HEK293 (cell line): Measurements from ENCODE around the gene DENND11.

Experiments
- CTCF ChIA-PET: fragments of 350-600 bp; formaldehyde crosslinking; extraction: SDS; loops from one replicate; lab custom pipeline; 2021; ENCODE audit warnings: antibody characterized with exemption; lab: Yijun Ruan, JAX
- POLR2A ChIA-PET: fragments of 300-600 bp; formaldehyde crosslinking; extraction: SDS; loops from one replicate; lab custom pipeline; 2020; ENCODE audit warnings: antibody characterized with exemption, inconsistent platforms; lab: Yijun Ruan, JAX
- H3K27ac ChIP-seq: fragments of 200-500 bp; sonication (Bioruptor generic); 2 replicates; pipeline ENCODE4 v1.5.1; 2014; ENCODE audit warnings: low read depth, low read length, control low read depth, inconsistent platforms; ENCODE audit errors: extremely low read depth
- H3K36me3 ChIP-seq, 2 experiments: fragments of 200-500 bp in 1 of 2; sonication (Bioruptor generic) in 1 of 2; 1 replicate in 1 of 2; 2 replicates in 1 of 2; pipeline ENCODE4 v1.5.1; 2014 to 2017; ENCODE audit warnings: inconsistent platforms in 2 of 2, low read length in 2 of 2; ENCODE audit not compliant: control insufficient read depth in 2 of 2, insufficient read depth in 1 of 2
- H3K4me1 ChIP-seq: fragments of 200-500 bp; sonication (Bioruptor generic); 2 replicates; pipeline ENCODE4 v1.5.1; 2014; ENCODE audit warnings: mild to moderate bottlenecking, low read length, inconsistent platforms; ENCODE audit not compliant: control insufficient read depth, insufficient read depth
- H3K4me3 ChIP-seq: 2 replicates; pipeline ENCODE4 v1.5.1; 2011; ENCODE audit warnings: low read depth, mild to moderate bottlenecking, control low read depth, low read length, moderate library complexity
- H3K9me3 ChIP-seq: fragments of 200-500 bp; sonication (Bioruptor generic); 2 replicates; pipeline ENCODE4 v1.5.1; 2014; ENCODE audit warnings: low read depth, low read length, inconsistent platforms; ENCODE audit not compliant: control insufficient read depth, insufficient read depth
- HOXA7 ChIP-seq: sonication (generic); formaldehyde crosslinking; IDR thresholded peaks from 2 replicates; pipeline ENCODE4 v1.8.1; 2022; ENCODE audit warnings: missing genetic modification reagents, borderline replicate concordance
- SALL2 ChIP-seq: fragments of 450-650 bp; formaldehyde crosslinking; IDR thresholded peaks from 2 replicates; pipeline ENCODE4 v1.5.0; 2017; ENCODE audit warnings: missing biosample characterization, mild to moderate bottlenecking, missing genetic modification characterization, borderline replicate concordance
- ZBTB8A ChIP-seq: fragments of 450-650 bp; formaldehyde crosslinking; IDR thresholded peaks from 2 replicates; pipeline ENCODE4 v1.5.1; 2016; ENCODE audit warnings: missing biosample characterization, missing genetic modification characterization
- ZNF132 ChIP-seq: fragments of 450-650 bp; formaldehyde crosslinking; IDR thresholded peaks from 2 replicates; pipeline ENCODE4 v1.5.1; 2017; ENCODE audit warnings: missing biosample characterization, missing genetic modification characterization, borderline replicate concordance
- ZNF146 ChIP-seq: fragments of 450-650 bp; formaldehyde crosslinking; IDR thresholded peaks from 2 replicates; pipeline ENCODE4 v1.5.1; 2016; ENCODE audit warnings: missing biosample characterization, missing genetic modification characterization
- ZNF175 ChIP-seq: fragments of 450-650 bp; formaldehyde crosslinking; IDR thresholded peaks from 2 replicates; pipeline ENCODE4 v1.5.1; 2016; ENCODE audit warnings: missing biosample characterization, missing genetic modification characterization
- ZNF292 ChIP-seq: fragments of 450-650 bp; formaldehyde crosslinking; IDR thresholded peaks from 2 replicates; pipeline ENCODE4 v1.5.1; 2016; ENCODE audit warnings: low read depth, missing biosample characterization, missing genetic modification characterization, borderline replicate concordance
- ZNF324 ChIP-seq: fragments of 450-650 bp; formaldehyde crosslinking; IDR thresholded peaks from 2 replicates; pipeline ENCODE4 v1.5.1; 2016; ENCODE audit warnings: missing biosample characterization, missing genetic modification characterization
- ZNF548 ChIP-seq: fragments of 450-650 bp; formaldehyde crosslinking; IDR thresholded peaks from 2 replicates; pipeline ENCODE4 v1.5.1; 2016; ENCODE audit warnings: missing biosample characterization, missing genetic modification characterization
- ZNF585B ChIP-seq: fragments of 450-650 bp; formaldehyde crosslinking; IDR thresholded peaks from 2 replicates; pipeline ENCODE4 v1.5.1; 2016; ENCODE audit warnings: missing biosample characterization, missing genetic modification characterization
- ZNF76 ChIP-seq: fragments of 450-650 bp; formaldehyde crosslinking; IDR thresholded peaks from 2 replicates; pipeline ENCODE4; 2016; ENCODE audit warnings: low read depth, missing biosample characterization, missing genetic modification characterization, borderline replicate concordance
- ZNF792 ChIP-seq: fragments of 450-650 bp; formaldehyde crosslinking; IDR thresholded peaks from 2 replicates; pipeline ENCODE4 v1.5.1; 2016; ENCODE audit warnings: missing biosample characterization, missing genetic modification characterization
- TF ChIP-seq, protein P1 (sequence below): fragments of 450-650 bp; formaldehyde crosslinking; IDR thresholded peaks from 2 replicates; pipeline ENCODE4 v1.5.1; 2017; ENCODE audit warnings: missing biosample characterization, missing genetic modification characterization
- TF ChIP-seq, protein P2 (sequence below): fragments of 450-650 bp; formaldehyde crosslinking; IDR thresholded peaks from 2 replicates; pipeline ENCODE4 v1.5.1; 2016; ENCODE audit warnings: missing biosample characterization, missing genetic modification characterization, low read depth
- TF ChIP-seq, protein P3 (sequence below): fragments of 450-650 bp; formaldehyde crosslinking; IDR thresholded peaks from 2 replicates; pipeline ENCODE4 v1.5.0; 2017; ENCODE audit warnings: missing biosample characterization, missing genetic modification characterization, borderline replicate concordance

DENND11 gene

DNA sequence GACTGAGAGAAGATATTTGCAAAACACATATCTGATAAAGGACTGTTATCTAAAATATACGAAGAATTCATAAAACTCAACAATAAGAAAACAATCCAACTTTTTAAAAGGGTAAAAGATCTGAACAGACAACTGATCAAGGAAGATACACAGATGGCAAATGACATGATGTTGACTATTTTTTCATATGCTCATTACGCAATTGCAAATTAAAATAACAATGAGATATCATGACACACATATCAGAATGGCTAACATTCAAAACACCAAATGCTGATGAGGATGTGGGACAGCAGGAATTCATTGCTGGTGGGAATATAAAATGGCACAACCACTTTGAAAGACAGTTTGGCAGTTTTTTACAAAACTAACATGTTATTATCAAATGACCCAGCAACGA, 8.9 kb downstream of the DENND11 start:
- H3K9me3 ChIP-seq = no peaks in the 10 kb centered on the region
- no peak overlapping the region for H3K4me3 ChIP-seq
- H3K36me3 ChIP-seq = no peaks in the 10 kb centered on the region
- ChIA-PET CTCF (interaction anchor here (0.6 kb wide), 1 partner anchor 40 kb away, joined by 4 read pairs; no protein-coding TSS in a partner anchor), POLR2A (no interaction called here)
- no peak overlapping the region for H3K27ac ChIP-seq
- peaks cover 8% of the 10 kb centered on the region for H3K4me1 ChIP-seq
- TF ChIP-seq, protein P1, sequence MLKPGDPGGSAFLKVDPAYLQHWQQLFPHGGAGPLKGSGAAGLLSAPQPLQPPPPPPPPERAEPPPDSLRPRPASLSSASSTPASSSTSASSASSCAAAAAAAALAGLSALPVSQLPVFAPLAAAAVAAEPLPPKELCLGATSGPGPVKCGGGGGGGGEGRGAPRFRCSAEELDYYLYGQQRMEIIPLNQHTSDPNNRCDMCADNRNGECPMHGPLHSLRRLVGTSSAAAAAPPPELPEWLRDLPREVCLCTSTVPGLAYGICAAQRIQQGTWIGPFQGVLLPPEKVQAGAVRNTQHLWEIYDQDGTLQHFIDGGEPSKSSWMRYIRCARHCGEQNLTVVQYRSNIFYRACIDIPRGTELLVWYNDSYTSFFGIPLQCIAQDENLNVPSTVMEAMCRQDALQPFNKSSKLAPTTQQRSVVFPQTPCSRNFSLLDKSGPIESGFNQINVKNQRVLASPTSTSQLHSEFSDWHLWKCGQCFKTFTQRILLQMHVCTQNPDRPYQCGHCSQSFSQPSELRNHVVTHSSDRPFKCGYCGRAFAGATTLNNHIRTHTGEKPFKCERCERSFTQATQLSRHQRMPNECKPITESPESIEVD (tag by site-specific recombination) = no peak
- no peak for TF ChIP-seq ZNF548 (tag by site-specific recombination)

DNA sequence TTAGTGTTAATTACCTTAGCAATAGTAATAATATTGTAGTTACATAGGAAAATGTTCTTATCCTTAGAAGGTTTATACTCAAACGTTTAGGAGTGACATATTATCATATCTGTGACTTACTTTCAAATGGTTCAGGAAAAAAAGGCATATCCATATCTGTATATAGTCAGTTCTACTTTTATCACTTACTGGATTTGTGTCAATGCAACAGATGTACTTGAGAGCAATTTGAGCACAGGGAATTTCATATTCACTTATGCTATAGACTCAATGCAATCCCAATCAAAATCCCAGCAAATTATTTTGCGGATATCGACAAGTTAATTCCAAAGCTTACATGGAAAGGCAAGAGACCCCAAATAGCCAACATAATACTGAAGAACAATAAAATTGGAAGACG, 10.0 kb downstream of the DENND11 start:
- Histone ChIP-seq H3K36me3 (no peaks in the 10 kb centered on the region), H3K4me3 (no peak overlapping the region), H3K4me1 (peaks cover 3% of the 10 kb centered on the region; the same call in 1 of the 2 replicates), H3K27ac (no peak overlapping the region), H3K9me3 (no peaks in the 10 kb centered on the region)
- ChIA-PET POLR2A (no interaction called here), CTCF (no interaction called here)
- TF ChIP-seq, protein P2, sequence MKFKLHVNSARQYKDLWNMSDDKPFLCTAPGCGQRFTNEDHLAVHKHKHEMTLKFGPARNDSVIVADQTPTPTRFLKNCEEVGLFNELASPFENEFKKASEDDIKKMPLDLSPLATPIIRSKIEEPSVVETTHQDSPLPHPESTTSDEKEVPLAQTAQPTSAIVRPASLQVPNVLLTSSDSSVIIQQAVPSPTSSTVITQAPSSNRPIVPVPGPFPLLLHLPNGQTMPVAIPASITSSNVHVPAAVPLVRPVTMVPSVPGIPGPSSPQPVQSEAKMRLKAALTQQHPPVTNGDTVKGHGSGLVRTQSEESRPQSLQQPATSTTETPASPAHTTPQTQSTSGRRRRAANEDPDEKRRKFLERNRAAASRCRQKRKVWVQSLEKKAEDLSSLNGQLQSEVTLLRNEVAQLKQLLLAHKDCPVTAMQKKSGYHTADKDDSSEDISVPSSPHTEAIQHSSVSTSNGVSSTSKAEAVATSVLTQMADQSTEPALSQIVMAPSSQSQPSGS = no peak
- TF ChIP-seq ZNF146 = no peak
- TF ChIP-seq ZBTB8A (tag by site-specific recombination) = no peak
- no peak for TF ChIP-seq HOXA7 (CRISPR knock-in tag)

DNA sequence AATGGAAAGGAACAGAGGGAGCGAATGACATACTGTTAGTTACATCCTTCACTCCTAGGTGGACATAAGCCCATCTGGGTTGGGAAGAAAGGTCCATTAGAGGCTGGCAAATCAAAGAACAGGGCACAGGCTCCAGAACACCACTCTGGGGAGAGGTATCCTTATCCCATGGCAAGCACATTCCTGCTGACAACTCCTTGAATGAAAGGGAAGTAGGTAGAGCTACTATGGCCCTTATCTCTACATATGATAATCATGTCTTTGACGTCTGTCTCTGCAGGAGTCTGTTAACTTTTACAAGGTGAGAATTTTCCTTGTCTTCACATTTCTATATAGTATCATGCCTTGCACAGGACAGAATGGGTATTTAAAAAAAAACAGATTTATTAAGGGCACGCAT, 10.4 kb downstream of the DENND11 start:
- peaks cover 4% of the 10 kb centered on the region; the same call in 1 of the 2 replicates for H3K4me1 ChIP-seq
- H3K27ac ChIP-seq = no peak overlapping the region
- H3K4me3 ChIP-seq = no peak overlapping the region
- ChIA-PET CTCF (interaction anchor here (0.5 kb wide), 1 partner anchor 158 kb away, joined by 3 read pairs; no protein-coding TSS in a partner anchor), POLR2A (no interaction called here)
- H3K9me3 ChIP-seq = no peaks in the 10 kb centered on the region
- TF ChIP-seq ZNF792 (no peak), ZNF292 (tag by site-specific recombination) (no peak), ZNF132 (tag by site-specific recombination) (no peak), ZNF324 (tag by site-specific recombination) (no peak), ZNF175 (tag by site-specific recombination) (no peak), ZNF585B (tag by site-specific recombination) (no peak), SALL2 (tag by site-specific recombination) (no peak), ZNF76 (tag by site-specific recombination) (no peak)
- TF ChIP-seq, protein P3, sequence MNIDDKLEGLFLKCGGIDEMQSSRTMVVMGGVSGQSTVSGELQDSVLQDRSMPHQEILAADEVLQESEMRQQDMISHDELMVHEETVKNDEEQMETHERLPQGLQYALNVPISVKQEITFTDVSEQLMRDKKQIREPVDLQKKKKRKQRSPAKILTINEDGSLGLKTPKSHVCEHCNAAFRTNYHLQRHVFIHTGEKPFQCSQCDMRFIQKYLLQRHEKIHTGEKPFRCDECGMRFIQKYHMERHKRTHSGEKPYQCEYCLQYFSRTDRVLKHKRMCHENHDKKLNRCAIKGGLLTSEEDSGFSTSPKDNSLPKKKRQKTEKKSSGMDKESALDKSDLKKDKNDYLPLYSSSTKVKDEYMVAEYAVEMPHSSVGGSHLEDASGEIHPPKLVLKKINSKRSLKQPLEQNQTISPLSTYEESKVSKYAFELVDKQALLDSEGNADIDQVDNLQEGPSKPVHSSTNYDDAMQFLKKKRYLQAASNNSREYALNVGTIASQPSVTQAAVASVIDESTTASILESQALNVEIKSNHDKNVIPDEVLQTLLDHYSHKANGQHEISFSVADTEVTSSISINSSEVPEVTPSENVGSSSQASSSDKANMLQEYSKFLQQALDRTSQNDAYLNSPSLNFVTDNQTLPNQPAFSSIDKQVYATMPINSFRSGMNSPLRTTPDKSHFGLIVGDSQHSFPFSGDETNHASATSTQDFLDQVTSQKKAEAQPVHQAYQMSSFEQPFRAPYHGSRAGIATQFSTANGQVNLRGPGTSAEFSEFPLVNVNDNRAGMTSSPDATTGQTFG (tag by site-specific recombination) = no peak
- no peaks in the 10 kb centered on the region for H3K36me3 ChIP-seq
